Measurements from ENCODE around the gene DSN1.

GRCh38 chr20:36742558-36742957 is 31.0 kb downstream of the DSN1 start:
- no peak for TF ChIP-seq CTCF (conservative IDR thresholded peaks at IDR 0.05; ENCODE audit: low read depth, low read length)
- TF ChIP-seq EZH2 (IDR thresholded peaks at IDR 0.05; ENCODE audit: borderline replicate concordance, low read depth, low read length, poor library complexity, severe bottlenecking) = no peak

Measured in A673 (cell line).